Body of pancreas (tissue), 4 donors: ENCODE results near the gene RNPEPL1. TPM values are rescaled to one million over a fixed set of nuclear protein-coding genes. Genes with fewer than 3 reads are reported as not detected.

Experiments
- ATAC-seq: fragments of 150-250 bp; one replicate; pipeline ENCODE4 v1.9.1; 2016
- DNase-seq, 4 donors: peaks; one replicate each; pipeline ENCODE4 v3.0.0-alpha.2; 2019
- H3K27ac ChIP-seq, 4 donors: fragments of 200-600 bp; sonication (generic); 1 replicate in 3 of 4; 2 replicates in 1 of 4; pipeline versions ENCODE4 v1.5.1 to v1.6.1; 2016 to 2019; ENCODE audit warnings: mild to moderate bottlenecking in 1 of 4, mixed read lengths in 1 of 4, moderate library complexity in 1 of 4
- H3K27me3 ChIP-seq, 2 donors: fragments of 200-600 bp; sonication (generic); one replicate each; pipeline ENCODE4 v1.6.0; 2016; ENCODE audit warnings: mild to moderate bottlenecking in 1 of 2
- H3K36me3 ChIP-seq, 2 donors: fragments of 200-600 bp; sonication (generic); replicated peaks in 1 of 2; 2 replicates each; pipeline ENCODE4 v1.5.1; 2016; ENCODE audit warnings: low read depth in 2 of 2; ENCODE audit not compliant: insufficient read depth in 1 of 2
- H3K4me1 ChIP-seq: fragments of 200-600 bp; sonication (generic); one replicate; pipeline ENCODE4 v1.6.0; 2016
- H3K4me3 ChIP-seq, 2 donors: fragments of 200-600 bp; sonication (generic); 1 replicate in 1 of 2; 2 replicates in 1 of 2; pipeline ENCODE4 v1.5.1; 2016 to 2019
- H3K9me3 ChIP-seq, 3 donors: fragments of 200-600 bp; sonication (generic); 1 replicate in 2 of 3; 2 replicates in 1 of 3; pipeline ENCODE4 v1.5.1; 2016
- POLR2A ChIP-seq, 3 donors: fragments of 450-650 bp; IDR thresholded peaks; one replicate each; pipeline ENCODE4 v1.6.1; 2016; ENCODE audit warnings: antibody characterized with exemption in 3 of 3, mild to moderate bottlenecking in 2 of 3
- WGBS, 2 donors: methylation state at CpG; one replicate each; pipeline ENCODE4 v1.1.5; 2017; 5-methylcytosine and 5-hydroxymethylcytosine counted together
- intact Hi-C: fragments of 100-400 bp; cut with DNase I; formaldehyde crosslinking; loops from one replicate; pipeline ENCODE4 v1.15.1; 2023
- total RNA-seq, 2 donors: library from RNA; depleted of rRNA; stranded (reverse); fragments of >200 nt; gene quantifications; one replicate each; pipeline ENCODE4 v1.1.0, GENCODE V29; 2016
- TF ChIP-seq, protein P1 (sequence below), 7 experiments: fragments of 450-650 bp in 4 of 7; fragments of 200-600 bp in 3 of 7; sonication (generic) in 3 of 7; IDR thresholded peaks; one replicate each; pipeline ENCODE4 v1.5.1; 2016 to 2019; ENCODE audit warnings: antibody characterized with exemption in 7 of 7

RNPEPL1 gene
- total RNA-seq, 2 donors from 2014 or later = 63.3 to 162 TPM

DNA sequence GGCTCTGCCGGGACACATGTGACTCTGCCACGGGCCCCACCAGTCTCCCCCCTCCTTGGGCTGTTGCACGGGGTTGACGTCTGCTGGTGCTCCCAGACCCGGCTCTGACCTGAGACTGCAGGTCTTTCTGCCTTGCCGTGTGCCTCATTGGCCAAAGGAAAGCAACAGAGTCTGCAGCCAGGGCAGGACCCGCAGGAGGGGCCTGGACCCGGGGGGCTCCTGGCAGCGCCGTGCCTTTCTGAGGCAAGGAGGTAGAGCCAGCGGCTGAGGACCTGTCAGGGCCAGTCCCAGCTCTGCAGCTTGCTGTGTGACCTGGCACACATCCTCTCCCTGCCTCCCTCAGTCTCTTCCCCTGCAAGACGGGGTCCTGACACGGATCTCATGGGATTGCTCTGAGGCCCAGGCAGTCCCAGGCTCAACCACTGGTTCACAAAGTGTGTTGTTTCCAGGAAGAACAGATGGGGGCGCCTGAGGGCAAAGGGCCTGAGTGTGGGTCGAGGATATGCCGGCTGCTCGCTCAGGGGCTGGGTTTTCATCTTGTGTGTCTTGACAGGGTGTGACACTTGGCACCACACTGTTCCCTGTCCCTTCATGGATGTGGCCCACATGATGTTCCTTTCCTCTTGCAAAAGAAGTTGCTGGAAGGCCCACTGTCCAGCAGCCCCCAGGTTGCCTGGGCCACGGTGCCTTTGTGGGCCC lies 27.2 kb downstream of the RNPEPL1 start:
- 56% methylated on average over 17 of the region's 18 CpGs; no CpG with 5 or more reads in 1 of the 2 donors for WGBS, 2 donors
- TF ChIP-seq, protein P1, sequence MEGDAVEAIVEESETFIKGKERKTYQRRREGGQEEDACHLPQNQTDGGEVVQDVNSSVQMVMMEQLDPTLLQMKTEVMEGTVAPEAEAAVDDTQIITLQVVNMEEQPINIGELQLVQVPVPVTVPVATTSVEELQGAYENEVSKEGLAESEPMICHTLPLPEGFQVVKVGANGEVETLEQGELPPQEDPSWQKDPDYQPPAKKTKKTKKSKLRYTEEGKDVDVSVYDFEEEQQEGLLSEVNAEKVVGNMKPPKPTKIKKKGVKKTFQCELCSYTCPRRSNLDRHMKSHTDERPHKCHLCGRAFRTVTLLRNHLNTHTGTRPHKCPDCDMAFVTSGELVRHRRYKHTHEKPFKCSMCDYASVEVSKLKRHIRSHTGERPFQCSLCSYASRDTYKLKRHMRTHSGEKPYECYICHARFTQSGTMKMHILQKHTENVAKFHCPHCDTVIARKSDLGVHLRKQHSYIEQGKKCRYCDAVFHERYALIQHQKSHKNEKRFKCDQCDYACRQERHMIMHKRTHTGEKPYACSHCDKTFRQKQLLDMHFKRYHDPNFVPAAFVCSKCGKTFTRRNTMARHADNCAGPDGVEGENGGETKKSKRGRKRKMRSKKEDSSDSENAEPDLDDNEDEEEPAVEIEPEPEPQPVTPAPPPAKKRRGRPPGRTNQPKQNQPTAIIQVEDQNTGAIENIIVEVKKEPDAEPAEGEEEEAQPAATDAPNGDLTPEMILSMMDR (IDR thresholded peaks at IDR 0.05) = peak in 1 of 7 experiments; percentile 15
- no peak for TF ChIP-seq POLR2A (IDR thresholded peaks at IDR 0.05)
- peaks cover 0 to 6% of the 10 kb centered on the region in 2 donors for H3K36me3 ChIP-seq
- H3K4me3 ChIP-seq = no peak overlapping the region
- no peak for ATAC-seq
- peak in 1 of 4 donors; percentile 51 for DNase-seq
- intact Hi-C loops = no loop called here
- H3K27ac ChIP-seq = no peak overlapping the region
- no peaks in the 10 kb centered on the region for H3K27me3 ChIP-seq
- no peaks in the 10 kb centered on the region for H3K9me3 ChIP-seq
- no peaks in the 10 kb centered on the region for H3K4me1 ChIP-seq

GRCh38 chr2:240596080-240596460 lies 27.8 kb downstream of the RNPEPL1 start:
- H3K27me3 ChIP-seq = no peaks in the 10 kb centered on the region
- no peak for TF ChIP-seq POLR2A (IDR thresholded peaks at IDR 0.05)
- TF ChIP-seq, protein P1 (IDR thresholded peaks at IDR 0.05) = no peak
- 84 to 91% methylated on average over 7 to 17 of the region's 17 CpGs for WGBS, 2 donors
- no peak overlapping the region for H3K27ac ChIP-seq
- H3K4me1 ChIP-seq = no peaks in the 10 kb centered on the region
- intact Hi-C loops = no loop called here
- ATAC-seq (no peak), DNase-seq (no peak)
- no peaks in the 10 kb centered on the region for H3K9me3 ChIP-seq
- peaks cover 0 to 6% of the 10 kb centered on the region in 2 donors for H3K36me3 ChIP-seq
- no peak overlapping the region for H3K4me3 ChIP-seq

GRCh38 chr2:240596491-240596931 lies 28.2 kb downstream of the RNPEPL1 start:
- H3K27me3 ChIP-seq = no peaks in the 10 kb centered on the region
- no peaks in the 10 kb centered on the region for H3K9me3 ChIP-seq
- 81 to 100% methylated on average over 3 to 23 of the region's 23 CpGs for WGBS, 2 donors
- no peaks in the 10 kb centered on the region for H3K4me1 ChIP-seq
- H3K4me3 ChIP-seq = no peak overlapping the region
- no peak overlapping the region for H3K27ac ChIP-seq
- ATAC-seq = no peak
- peaks cover 0 to 6% of the 10 kb centered on the region in 2 donors for H3K36me3 ChIP-seq
- intact Hi-C loops = no loop called here
- TF ChIP-seq POLR2A (IDR thresholded peaks at IDR 0.05) = no peak
- TF ChIP-seq, protein P1 (IDR thresholded peaks at IDR 0.05) = no peak
- DNase-seq = peak in 3 of 4 donors; percentile 7 to 68 (median 42)

DNA sequence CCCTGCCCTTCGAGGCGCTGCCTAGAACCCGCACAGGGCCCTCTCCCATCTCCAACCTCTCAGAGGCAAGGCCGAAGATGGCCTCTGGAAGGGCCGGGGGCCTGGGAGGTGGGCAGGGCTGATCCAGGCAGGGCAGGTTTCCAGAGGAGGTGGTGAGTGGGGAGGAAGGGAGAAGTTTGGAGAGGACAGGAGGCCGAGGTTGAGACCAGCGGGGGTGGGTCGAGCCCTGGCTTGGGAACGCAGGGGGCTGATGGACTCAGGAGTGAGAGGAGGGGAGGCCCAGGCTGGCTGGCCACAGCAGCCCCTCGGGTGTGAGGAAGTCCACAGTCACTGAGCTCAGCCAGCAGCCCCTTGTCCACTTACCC lies 28.8 kb downstream of the RNPEPL1 start:
- no peak for DNase-seq
- Histone ChIP-seq H3K9me3 (no peaks in the 10 kb centered on the region), H3K4me1 (no peaks in the 10 kb centered on the region), H3K4me3 (no peak overlapping the region), H3K36me3 (peaks cover 0 to 6% of the 10 kb centered on the region in 2 donors), H3K27ac (no peak overlapping the region), H3K27me3 (no peaks in the 10 kb centered on the region)
- TF ChIP-seq POLR2A (IDR thresholded peaks at IDR 0.05) = no peak
- TF ChIP-seq, protein P1 (IDR thresholded peaks at IDR 0.05) = no peak
- WGBS, 2 donors = 91 to 94% methylated on average over 7 to 9 of the region's 10 CpGs
- no peak for ATAC-seq
- intact Hi-C loops = no loop called here
